GM12878 (cell line): ENCODE measurements around the gene PSME3.

Source experiments
- ATF3 ChIP-seq: IDR thresholded peaks from 2 replicates; pipeline ENCODE4 v1.6.1; 2011; ENCODE audit warnings: low read depth, mild to moderate bottlenecking, low read length, moderate library complexity, borderline replicate concordance; ENCODE audit errors: extremely low read depth
- CHD4 ChIP-seq: fragments of 200-600 bp; sonication (generic); IDR thresholded peaks from 2 replicates; pipeline ENCODE4 v1.6.1; 2016; ENCODE audit warnings: mild to moderate bottlenecking
- CTCF ChIP-seq, 3 experiments: IDR thresholded peaks in 2 of 3; conservative IDR thresholded peaks in 1 of 3; 2 replicates each; pipeline ENCODE4 v1.5.1; 2011; ENCODE audit warnings: low read depth in 3 of 3, low read length in 3 of 3, mild to moderate bottlenecking in 3 of 3, control low read depth in 2 of 3, moderate library complexity in 2 of 3, inconsistent platforms in 1 of 3, mixed read lengths in 1 of 3; ENCODE audit not compliant: control insufficient read depth in 2 of 3, insufficient read depth in 1 of 3; ENCODE audit errors: extremely low read depth in 1 of 3
- ETV6 ChIP-seq, 2 experiments: fragments of 450-650 bp in 1 of 2; IDR thresholded peaks in 1 of 2; conservative IDR thresholded peaks in 1 of 2; 2 replicates each; pipeline ENCODE4 v1.6.1; 2014; ENCODE audit warnings: antibody characterized with exemption in 1 of 2, borderline replicate concordance in 1 of 2, low read depth in 1 of 2, mild to moderate bottlenecking in 1 of 2, moderate library complexity in 1 of 2
- MTA3 ChIP-seq: IDR thresholded peaks from 2 replicates; pipeline ENCODE4 v1.6.1; 2012; ENCODE audit warnings: low read length, inconsistent platforms, borderline replicate concordance
- POLR2AphosphoS5 ChIP-seq: IDR thresholded peaks from 2 replicates; pipeline ENCODE4 v1.6.1; 2011; ENCODE audit warnings: mild to moderate bottlenecking, low read length, inconsistent platforms
- TAF1 ChIP-seq: IDR thresholded peaks from 2 replicates; pipeline ENCODE4 v1.6.1; 2011; ENCODE audit warnings: mild to moderate bottlenecking, low read depth, low read length, borderline replicate concordance

DNA sequence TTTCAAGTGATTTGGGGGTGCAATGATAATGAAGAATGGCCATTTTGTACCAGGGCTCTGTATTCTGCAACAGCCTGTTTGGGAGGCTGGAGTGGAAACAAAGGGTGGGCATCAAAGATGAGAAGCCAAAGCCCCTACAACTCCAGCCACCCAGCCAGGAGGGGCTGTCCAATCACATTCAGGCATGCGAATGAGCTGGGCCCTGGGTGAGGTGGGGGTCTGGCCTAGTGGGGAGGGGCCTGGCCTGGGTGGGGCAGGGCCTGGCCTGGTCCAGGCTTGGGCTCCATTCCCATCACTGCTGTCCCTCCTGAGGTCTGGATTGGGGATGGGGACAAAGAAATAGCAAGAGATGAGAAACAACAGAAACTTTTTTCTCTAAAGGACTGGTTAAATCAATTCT lies 24.2 kb downstream of the PSME3 start:
- TF ChIP-seq ETV6 (conservative IDR thresholded peaks at IDR 0.05 in 1 of 2, IDR thresholded peaks at IDR 0.05 in 1 of 2; ENCODE audit: borderline replicate concordance in 1 of 2, low read depth in 1 of 2) (no peak), POLR2AphosphoS5 (no peak), MTA3 (no peak), CTCF (IDR thresholded peaks at IDR 0.05 in 2 of 3, conservative IDR thresholded peaks at IDR 0.05 in 1 of 3; ENCODE audit: control insufficient read depth in 2 of 3, extremely low read depth in 1 of 3, insufficient read depth in 1 of 3, low read depth in 3 of 3, low read length in 3 of 3) (no peak), TAF1 (no peak), ATF3 (no peak), CHD4 (no peak)
